Smooth muscle cell of bladder (primary cell): Measurements from ENCODE around the gene SCN5A. TPM values are rescaled to one million over a fixed set of nuclear protein-coding genes. Genes with fewer than 3 reads are reported as not detected.

Experiments used
- total RNA-seq: library from RNA; depleted of rRNA; stranded (reverse); fragments of >200 nt; gene quantifications from 2 replicates; pipeline ENCODE4 v1.2.3, GENCODE V29; 2014

The SCN5A gene
- total RNA-seq, result 0.37 and 0.43 TPM in 2 replicates

GRCh38 chr3:38649500-38650247, at the start of gene SCN5A:
Gene SCN5A, minus strand, starts transcription at chr3:38649687. Its CDS starts 16,380 bp downstream, at chr3:38633307.

Other genes starting within 250 kb of the SCN5A start
- 1.6 and 2.2 TPM in 2 replicates for gene ACVR2B, start 195.8 kb downstream of the SCN5A start, total RNA-seq
- 8.7 and 10.1 TPM in 2 replicates for gene EXOG, start 153.3 kb downstream of the SCN5A start, total RNA-seq
- gene SCN10A, start 166.5 kb upstream of the SCN5A start, total RNA-seq, result under 0.01 TPM in 1 of 2 replicates, not detected in the other